Activated CD4-positive, alpha-beta T cell treated with anti-CD3 and anti-CD28 coated beads for 1 hour (primary cell): ENCODE data around the gene ADPRH.

Source experiments
- DNase-seq: peaks from one replicate; pipeline ENCODE4 v3.0.0-alpha.2; 2020

ADPRH gene

GRCh38 chr3:119631516-119631915 is 52.2 kb downstream of the ADPRH start:
- no peak for DNase-seq

- no peak for DNase-seq
These were observed 52.9 kb downstream of the ADPRH start for GRCh38 chr3:119632216-119632615.

GRCh38 chr3:119632829-119633228 is 53.5 kb downstream of the ADPRH start:
- DNase-seq = no peak

GRCh38 chr3:119635719-119636118 is 56.4 kb downstream of the ADPRH start:
- no peak for DNase-seq

GRCh38 chr3:119636249-119636648 is 57.0 kb downstream of the ADPRH start:
- DNase-seq = no peak

GRCh38 chr3:119636891-119637611 is 57.8 kb downstream of the ADPRH start:
- no peak for DNase-seq

GRCh38 chr3:119637679-119638477 is 58.6 kb downstream of the ADPRH start:
- no peak for DNase-seq
